GM18526 (cell line): ENCODE data around the gene GRIP2.

Source experiments
- POLR2A ChIP-seq: IDR thresholded peaks from 3 replicates; pipeline ENCODE4 v1.6.1; 2011; ENCODE audit not compliant: insufficient read length; ENCODE audit errors: extremely low read depth

The GRIP2 gene

DNA sequence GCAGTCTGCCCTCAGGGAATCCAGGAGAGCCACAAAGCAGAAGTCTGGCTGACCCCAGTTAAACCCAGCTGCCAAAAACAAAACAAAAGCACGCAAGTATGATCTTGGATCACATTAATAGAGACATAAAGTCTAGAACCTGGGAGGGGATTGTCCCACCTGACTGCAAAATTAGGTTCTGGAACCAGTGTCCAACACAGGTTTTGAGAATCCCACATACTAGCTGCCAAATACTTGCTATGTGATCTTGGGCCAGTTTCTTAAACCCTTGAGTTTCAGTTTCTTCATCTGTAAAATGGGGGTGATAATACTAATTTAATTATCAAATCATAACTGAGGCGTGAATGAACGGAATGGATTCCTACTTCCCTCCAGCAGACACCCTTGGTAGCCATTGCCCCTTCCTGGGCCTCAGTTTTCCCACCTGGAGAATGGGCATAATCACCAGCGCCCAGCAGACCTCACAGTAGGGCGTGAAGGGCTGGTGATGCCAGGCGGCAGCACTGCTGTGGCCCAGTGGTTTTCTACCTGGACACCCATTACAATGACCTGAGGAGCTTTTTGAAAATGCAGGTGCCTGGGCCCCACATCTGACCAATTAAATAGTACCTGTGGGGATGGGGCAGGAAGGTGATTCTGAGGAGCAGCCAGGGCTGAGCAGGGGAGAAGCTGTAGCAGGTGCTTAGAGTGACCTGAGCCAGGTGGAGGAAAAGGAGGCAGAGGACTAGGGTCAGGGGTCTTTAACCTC, 32.2 kb downstream of the GRIP2 start:
- no peak for TF ChIP-seq POLR2A

DNA sequence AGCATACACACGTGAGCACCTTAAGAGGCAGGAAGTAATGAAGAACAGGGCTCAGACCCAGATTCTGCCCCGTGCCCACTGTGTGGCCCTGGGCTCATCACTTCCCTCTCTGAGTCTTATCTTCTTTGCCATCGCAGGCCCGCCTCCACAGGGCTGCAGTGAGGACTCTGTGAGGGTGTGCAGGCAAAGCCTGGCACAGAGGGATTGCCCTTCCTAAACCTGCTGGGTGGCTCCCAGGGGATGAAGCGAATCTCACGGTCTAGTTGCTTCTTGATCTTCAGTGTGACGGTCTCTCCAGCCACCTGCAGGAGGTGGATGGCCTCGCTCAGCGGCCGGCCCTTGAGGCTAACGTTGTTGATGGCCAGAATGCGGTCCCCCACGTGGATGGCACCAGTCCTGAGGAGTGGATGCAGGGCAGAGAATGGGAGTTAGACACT, 32.8 kb downstream of the GRIP2 start:
- no peak for TF ChIP-seq POLR2A

GRCh38 chr3:14506626-14507304, 33.4 kb downstream of the GRIP2 start:
- TF ChIP-seq POLR2A = no peak

GRCh38 chr3:14505803-14506500, 34.2 kb downstream of the GRIP2 start:
- no peak for TF ChIP-seq POLR2A

DNA sequence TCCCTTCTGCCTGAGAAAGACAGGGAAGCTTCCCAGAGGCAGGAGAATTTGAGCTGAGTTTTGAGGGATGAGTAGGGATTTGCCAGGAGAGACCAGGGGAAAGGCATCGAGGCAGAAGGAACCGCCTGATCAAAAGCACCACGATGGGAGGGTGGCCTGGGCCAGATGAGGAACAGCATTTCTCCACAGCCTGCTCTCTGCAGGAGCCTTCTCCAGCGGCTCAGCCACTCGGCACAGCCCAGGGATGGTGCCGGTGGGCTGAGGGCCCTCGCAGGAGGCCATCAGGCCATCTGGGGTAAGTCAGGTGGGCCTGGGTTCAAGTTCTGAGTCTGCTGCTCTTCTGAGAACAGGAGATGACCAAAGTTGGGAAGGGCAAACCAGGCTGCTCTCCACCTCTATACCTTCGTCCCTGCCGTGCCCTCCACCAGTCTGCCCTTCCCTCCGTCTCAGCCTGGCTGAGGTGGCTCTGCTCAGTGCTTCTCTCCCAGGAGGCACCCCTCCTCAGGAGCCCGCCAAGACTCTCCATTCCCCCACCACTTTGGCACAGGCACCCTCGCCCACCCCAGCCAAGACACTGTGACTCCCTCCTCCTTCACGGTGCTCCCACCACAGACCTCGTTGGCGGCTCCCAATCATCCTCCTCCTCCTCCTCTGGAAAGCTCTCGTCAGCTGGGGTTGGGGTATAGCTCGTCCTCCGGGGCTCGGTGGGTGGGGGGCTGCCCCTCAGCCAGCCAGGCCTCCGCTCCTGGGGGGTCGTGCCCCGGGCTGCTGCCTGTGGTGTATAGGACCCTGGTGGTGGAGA, 34.9 kb downstream of the GRIP2 start:
- no peak for TF ChIP-seq POLR2A

DNA sequence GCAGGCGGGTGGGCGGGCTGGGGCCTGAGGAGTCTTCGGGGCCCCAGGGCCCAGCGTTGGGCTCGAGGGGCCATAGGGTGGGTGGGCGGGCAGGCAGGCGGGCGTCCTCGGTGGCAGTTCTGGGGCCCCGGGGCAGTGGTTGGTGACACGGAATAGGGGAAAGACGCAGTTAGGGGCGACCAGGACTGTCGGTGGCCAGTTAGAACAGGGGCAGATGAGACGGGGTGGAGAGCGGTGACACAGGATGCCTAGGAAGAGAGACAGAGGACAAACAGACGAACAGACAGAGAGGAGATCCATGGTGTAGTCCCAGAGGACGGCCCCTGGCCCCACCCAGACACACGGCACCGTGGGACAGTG, 36.5 kb downstream of the GRIP2 start:
- no peak for TF ChIP-seq POLR2A

DNA sequence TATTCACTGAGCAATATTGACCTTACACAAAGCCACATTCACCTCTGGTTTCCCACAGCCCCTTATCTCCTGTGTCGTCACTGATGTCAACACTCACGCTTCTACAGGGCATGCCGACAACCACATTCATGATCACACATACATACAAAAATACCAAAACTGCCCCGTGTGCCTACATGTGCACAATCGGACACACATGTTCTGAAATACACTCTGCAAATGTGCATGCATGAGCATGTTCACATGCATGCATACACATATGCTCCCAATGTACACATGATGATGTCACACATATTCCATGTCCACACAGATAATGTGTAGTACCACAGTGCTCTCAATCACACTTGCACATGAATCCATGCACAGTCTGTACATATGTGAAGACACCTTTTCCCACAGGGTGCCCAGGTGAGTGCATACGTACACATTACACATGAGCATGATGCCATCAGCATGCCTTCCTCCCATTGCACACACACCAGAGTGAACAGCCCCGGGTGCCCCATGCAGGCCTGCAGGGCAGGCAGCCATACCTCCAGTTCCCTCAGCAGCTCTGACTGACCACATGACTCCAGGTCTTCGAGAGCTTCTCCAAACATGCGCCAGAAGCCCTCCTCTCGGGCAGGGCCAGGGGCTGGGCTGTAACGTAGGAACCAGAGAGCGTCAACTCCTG, 37.0 kb downstream of the GRIP2 start:
- TF ChIP-seq POLR2A = no peak

- TF ChIP-seq POLR2A = no peak
Measured at GRCh38 chr3:14502472-14502871, 37.7 kb downstream of the GRIP2 start.

GRCh38 chr3:14497321-14497720, 42.8 kb downstream of the GRIP2 start:
- no peak for TF ChIP-seq POLR2A

DNA sequence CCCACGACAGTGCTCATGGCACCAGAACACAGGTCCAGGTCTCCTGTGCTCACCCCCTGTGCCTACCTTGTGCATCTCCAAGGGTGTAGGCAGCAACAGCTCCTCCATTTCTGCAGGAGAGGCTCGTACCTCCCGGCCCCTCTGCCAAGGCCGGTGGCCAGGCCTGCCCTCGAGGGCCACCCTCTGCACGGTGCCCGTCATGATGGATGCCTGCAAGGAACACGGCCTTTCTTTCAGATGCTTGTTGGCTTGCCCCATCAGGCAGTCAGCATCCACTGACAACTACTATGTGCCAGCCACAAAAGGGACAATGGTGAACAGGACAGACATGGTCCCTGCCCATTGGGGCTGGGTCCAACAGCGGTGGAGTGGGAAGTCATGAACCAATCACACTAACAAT, 43.8 kb downstream of the GRIP2 start:
- no peak for TF ChIP-seq POLR2A

DNA sequence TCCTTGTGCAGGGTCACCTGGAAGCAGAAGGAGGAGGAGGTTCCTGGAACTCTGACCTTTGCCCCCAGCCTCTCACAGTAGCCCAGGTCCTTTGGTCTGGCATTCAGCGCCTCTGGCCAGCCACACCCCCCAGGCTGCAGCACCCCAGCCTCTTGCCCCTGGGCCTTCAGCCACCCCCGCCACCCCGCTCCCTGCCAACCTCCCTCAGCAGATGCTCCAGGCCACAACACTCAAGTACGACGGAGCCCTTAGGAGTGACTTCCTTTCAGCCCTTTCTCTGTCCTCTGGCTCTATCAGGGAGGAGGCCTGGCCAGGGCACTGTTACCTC, 45.2 kb downstream of the GRIP2 start:
- TF ChIP-seq POLR2A = no peak

DNA sequence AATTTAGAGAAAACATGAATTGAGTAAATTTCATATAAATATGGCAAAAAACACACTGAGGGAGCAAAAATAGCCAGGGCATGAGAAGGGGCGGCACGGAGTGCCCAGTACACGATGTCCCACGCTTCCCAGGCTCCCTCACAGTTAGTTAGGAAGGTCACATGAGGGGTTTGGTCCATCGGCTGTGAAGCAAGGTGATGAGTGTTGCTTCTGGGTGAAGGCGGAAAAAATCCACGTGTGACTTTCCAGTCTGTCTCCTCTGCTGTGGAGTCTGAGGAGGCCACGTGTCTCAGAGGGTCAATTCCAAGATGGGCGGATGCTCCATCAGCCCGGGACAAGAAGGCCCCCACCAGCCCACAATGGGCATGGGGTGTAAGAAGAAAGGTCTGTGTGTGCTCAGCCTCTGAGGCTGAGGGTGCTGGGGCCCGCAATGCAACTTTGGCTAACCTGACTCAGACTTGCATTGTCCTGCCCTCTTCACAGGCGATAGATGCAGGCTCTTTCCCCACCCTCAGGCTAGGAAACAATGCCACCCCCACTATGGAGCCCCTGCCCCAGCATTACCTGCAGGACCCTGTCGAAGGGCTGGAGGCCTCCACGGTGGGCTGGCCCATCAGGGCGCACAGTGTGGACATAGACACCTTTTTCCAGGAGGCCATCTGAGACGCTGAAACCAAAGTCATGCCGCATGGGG, 45.7 kb downstream of the GRIP2 start:
- TF ChIP-seq POLR2A = no peak

DNA sequence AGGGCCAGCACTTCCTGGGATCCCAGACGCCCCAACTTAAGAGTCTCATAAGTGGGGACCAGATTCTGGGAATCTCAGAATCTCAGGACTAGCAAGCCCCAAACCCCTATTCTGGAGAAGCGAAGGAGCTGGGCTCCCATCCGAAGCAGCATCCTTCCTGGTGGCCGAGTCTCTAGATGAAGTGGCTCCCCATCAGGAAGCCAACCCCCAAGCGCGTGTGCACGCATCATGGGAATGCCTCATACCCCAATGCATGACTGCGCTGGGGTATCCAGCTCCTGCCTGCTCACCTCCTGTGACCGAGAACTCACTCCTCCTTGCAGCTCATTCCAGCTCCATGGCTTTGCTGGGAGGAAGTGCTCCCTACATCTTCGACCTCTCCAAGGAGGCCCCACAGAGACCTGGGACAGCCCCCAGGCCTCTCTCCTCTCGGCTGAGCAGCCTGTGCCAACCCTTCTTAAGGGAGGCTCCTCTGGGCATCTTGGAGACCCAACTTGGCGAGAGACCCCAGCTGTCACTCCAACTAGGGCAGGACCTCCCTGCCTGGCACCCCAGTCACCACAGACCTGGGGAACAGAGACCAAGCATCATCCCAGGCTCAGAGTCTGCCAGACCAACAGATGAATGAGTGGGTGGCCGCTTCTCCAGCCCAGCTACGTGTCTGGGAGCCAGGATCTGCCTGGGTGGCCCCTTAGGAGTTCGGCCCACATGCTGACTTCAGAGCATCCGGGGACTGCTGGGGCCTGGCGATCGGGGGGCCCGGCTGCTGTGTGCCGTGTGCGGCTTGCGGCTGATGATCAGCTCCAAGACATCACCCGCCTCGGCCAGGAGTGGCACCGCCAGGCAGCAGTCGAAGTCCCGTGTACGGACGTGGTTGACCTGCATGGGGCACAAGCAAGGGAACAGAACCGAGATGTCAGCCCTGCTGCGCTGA, 46.9 kb downstream of the GRIP2 start:
- TF ChIP-seq POLR2A = no peak
